ENCODE data around the gene SMS. TPM values are rescaled to one million over a fixed set of nuclear protein-coding genes. Genes with fewer than 3 reads are reported as not detected.

The SMS gene
- total and polyA plus RNA-seq, 2 donors (not counting 1 experiment from before 2014, with no cell fraction given), result 129 to 252 TPM

- TF ChIP-seq CTCF (conservative IDR thresholded peaks at IDR 0.05 in 1 of 2, IDR thresholded peaks at IDR 0.05 in 1 of 2; ENCODE audit: low read depth in 1 of 2, low read length in 2 of 2) (no peak), EZH2 (IDR thresholded peaks at IDR 0.05; ENCODE audit: low read length, missing control alignments) (no peak)
Measured at GRCh38 chrX:21968333-21968732, 27.8 kb downstream of the SMS start.

GRCh38 chrX:21970326-21970725, 29.8 kb downstream of the SMS start:
- Histone ChIP-seq H2AFZ (ENCODE audit: low read length) (no peak overlapping the region), H3K4me3 (replicated peaks in 1 of 4; ENCODE audit: control extremely low read depth in 1 of 4, insufficient read depth in 1 of 4, low read depth in 3 of 4, low read length in 4 of 4) (no peak overlapping the region), H3K9ac (ENCODE audit: insufficient read depth, low read length) (no peak overlapping the region), H3K79me2 (ENCODE audit: control insufficient read depth, insufficient read depth, low read length) (peaks cover 45% of the 10 kb centered on the region), H3K4me1 (ENCODE audit: control insufficient read depth, extremely low read depth, insufficient read depth, low read length) (no peaks in the 10 kb centered on the region), H3K36me3 (ENCODE audit: control insufficient read depth, insufficient read depth, low read length) (peaks cover 3% of the 10 kb centered on the region), H3K27ac (ENCODE audit: insufficient read depth, low read length) (no peak overlapping the region), H3K27me3 (ENCODE audit: control insufficient read depth, insufficient read depth, low read length) (no peaks in the 10 kb centered on the region), H3K4me2 (ENCODE audit: extremely low read depth, insufficient read depth, low read length) (no peak overlapping the region), H4K20me1 (ENCODE audit: control insufficient read depth, extremely low read depth, insufficient read depth, low read length) (no peaks in the 10 kb centered on the region), H3K9me3 (ENCODE audit: control insufficient read depth, insufficient read depth, low read depth, low read length) (no peaks in the 10 kb centered on the region)
- TF ChIP-seq EZH2 (IDR thresholded peaks at IDR 0.05; ENCODE audit: low read length, missing control alignments), result no peak
- TF ChIP-seq CTCF (conservative IDR thresholded peaks at IDR 0.05 in 1 of 2, IDR thresholded peaks at IDR 0.05 in 1 of 2; ENCODE audit: low read depth in 1 of 2, low read length in 2 of 2), result no peak
- no peak for DNase-seq (ENCODE audit: low read depth in 2 of 2)

More at GRCh38 chrX:21968333-21968732, 27.8 kb downstream of the SMS start:
- Histone ChIP-seq H2AFZ (ENCODE audit: low read length) (no peak overlapping the region), H3K36me3 (ENCODE audit: control insufficient read depth, insufficient read depth, low read length) (no peaks in the 10 kb centered on the region), H3K9ac (ENCODE audit: insufficient read depth, low read length) (no peak overlapping the region), H3K4me3 (replicated peaks in 1 of 4; ENCODE audit: control extremely low read depth in 1 of 4, insufficient read depth in 1 of 4, low read depth in 3 of 4, low read length in 4 of 4) (no peak overlapping the region), H3K4me1 (ENCODE audit: control insufficient read depth, extremely low read depth, insufficient read depth, low read length) (peaks cover 2% of the 10 kb centered on the region), H4K20me1 (ENCODE audit: control insufficient read depth, extremely low read depth, insufficient read depth, low read length) (no peaks in the 10 kb centered on the region), H3K9me3 (ENCODE audit: control insufficient read depth, insufficient read depth, low read depth, low read length) (no peaks in the 10 kb centered on the region), H3K27me3 (ENCODE audit: control insufficient read depth, insufficient read depth, low read length) (no peaks in the 10 kb centered on the region), H3K27ac (ENCODE audit: insufficient read depth, low read length) (no peak overlapping the region), H3K4me2 (ENCODE audit: extremely low read depth, insufficient read depth, low read length) (no peak overlapping the region), H3K79me2 (ENCODE audit: control insufficient read depth, insufficient read depth, low read length) (peaks cover 58% of the 10 kb centered on the region)
- DNase-seq (ENCODE audit: low read depth in 2 of 2), result no peak

GRCh38 chrX:21972046-21972445, 31.5 kb downstream of the SMS start:
- no peak for DNase-seq (ENCODE audit: low read depth in 2 of 2)
- Histone ChIP-seq H2AFZ (ENCODE audit: low read length) (no peak overlapping the region), H3K4me2 (ENCODE audit: extremely low read depth, insufficient read depth, low read length) (no peak overlapping the region), H3K4me3 (replicated peaks in 1 of 4; ENCODE audit: control extremely low read depth in 1 of 4, insufficient read depth in 1 of 4, low read depth in 3 of 4, low read length in 4 of 4) (no peak overlapping the region), H3K27me3 (ENCODE audit: control insufficient read depth, insufficient read depth, low read length) (no peaks in the 10 kb centered on the region), H3K9me3 (ENCODE audit: control insufficient read depth, insufficient read depth, low read depth, low read length) (no peaks in the 10 kb centered on the region), H3K27ac (ENCODE audit: insufficient read depth, low read length) (no peak overlapping the region), H3K4me1 (ENCODE audit: control insufficient read depth, extremely low read depth, insufficient read depth, low read length) (no peaks in the 10 kb centered on the region), H3K36me3 (ENCODE audit: control insufficient read depth, insufficient read depth, low read length) (peaks cover 3% of the 10 kb centered on the region), H4K20me1 (ENCODE audit: control insufficient read depth, extremely low read depth, insufficient read depth, low read length) (no peaks in the 10 kb centered on the region), H3K79me2 (ENCODE audit: control insufficient read depth, insufficient read depth, low read length) (peaks cover 32% of the 10 kb centered on the region), H3K9ac (ENCODE audit: insufficient read depth, low read length) (no peak overlapping the region)
- no peak for TF ChIP-seq EZH2 (IDR thresholded peaks at IDR 0.05; ENCODE audit: low read length, missing control alignments)
- TF ChIP-seq CTCF (conservative IDR thresholded peaks at IDR 0.05 in 1 of 2, IDR thresholded peaks at IDR 0.05 in 1 of 2; ENCODE audit: low read depth in 1 of 2, low read length in 2 of 2), result no peak
